Measurements from ENCODE around the gene CNOT3.

Gene CNOT3

DNA sequence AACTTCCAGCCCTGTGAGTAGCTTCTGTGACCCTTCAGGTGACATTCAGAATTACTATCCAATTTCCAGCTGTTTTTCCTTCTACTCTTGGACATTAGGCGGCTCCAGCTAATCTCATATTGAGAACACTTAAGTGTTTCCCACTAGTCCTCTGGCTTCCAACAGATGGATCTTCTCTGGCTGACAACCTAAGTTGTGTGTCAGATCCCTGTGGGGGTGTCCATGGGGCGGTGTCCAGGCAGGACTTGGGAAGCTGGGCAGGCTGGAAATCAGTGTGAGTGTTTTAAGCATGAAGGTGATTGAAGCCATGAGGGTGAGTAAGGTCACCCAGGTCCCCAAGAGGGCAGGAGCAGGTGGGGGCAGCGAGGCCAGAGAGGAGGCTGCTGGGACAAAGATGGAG, 10.1 kb downstream of the CNOT3 start:
- in situ Hi-C loops (cut with MboI; ENCODE audit: low sequenced_read_pairs), result no loop called here

DNA sequence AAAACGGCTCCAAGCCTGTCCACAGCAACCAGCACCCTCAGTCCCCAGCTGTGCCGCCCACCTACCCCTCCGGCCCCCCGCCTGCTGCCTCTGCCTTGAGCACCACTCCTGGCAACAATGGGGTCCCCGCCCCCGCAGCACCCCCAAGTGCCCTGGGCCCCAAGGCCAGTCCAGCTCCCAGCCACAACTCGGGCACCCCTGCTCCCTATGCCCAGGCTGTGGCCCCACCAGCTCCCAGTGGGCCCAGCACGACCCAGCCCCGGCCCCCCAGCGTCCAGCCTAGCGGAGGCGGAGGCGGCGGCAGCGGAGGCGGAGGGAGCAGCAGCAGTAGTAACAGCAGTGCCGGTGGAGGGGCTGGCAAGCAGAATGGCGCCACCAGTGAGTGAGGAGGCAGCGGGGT, 10.6 kb downstream of the CNOT3 start:
- in situ Hi-C loops (cut with MboI; ENCODE audit: low sequenced_read_pairs), result no loop called here

- in situ Hi-C loops (cut with MboI; ENCODE audit: low sequenced_read_pairs), result no loop called here
Measured at GRCh38 chr19:54149021-54149812, 11.7 kb downstream of the CNOT3 start.

DNA sequence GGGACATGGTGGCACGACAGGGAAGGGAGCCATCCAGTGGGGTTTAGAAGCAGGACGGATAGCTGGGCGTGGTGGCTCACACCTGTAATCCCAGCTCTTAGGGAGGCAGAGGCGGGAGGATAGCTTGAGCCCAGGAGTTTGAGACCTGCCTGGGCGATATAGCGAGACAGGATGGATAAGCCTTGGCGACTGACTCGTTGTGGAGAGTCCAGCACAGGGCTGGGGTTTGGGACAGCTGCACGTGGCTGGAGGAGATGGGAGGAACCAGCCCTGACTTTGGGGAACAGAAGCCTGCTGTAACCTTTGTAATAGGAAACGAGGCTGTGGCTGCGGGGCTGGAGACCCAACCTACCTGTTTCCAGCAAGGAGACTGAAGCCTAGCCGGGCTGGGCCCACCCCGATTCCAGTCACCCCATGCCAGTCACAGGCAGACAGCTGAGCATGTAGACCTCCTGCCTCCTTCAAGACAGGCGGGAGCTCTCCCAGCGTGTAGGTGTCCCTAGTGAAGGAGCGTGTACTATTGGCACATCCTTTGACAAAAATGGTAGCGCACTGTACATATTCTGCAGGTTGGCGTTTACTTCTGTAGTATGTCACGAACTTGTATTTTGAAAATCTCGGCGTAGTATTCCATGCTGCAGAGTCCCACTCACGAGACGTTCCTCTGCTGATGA, 13.9 kb downstream of the CNOT3 start:
- in situ Hi-C loops (cut with MboI; ENCODE audit: low sequenced_read_pairs), result no loop called here

DNA sequence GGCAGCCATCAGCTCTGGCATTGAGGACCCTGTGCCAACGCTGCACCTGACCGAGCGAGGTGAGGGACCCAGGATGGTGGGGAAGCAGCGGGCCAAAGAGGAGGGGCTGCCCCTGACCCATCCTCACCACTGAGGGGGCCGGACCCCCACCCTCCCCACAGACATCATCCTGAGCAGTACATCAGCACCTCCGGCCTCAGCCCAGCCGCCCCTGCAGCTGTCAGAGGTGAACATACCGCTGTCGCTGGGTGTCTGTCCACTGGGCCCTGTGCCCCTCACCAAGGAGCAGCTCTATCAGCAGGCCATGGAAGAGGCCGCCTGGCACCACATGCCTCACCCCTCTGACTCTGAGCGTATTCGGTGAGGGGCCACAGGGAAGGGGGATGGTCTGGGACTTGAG, 14.7 kb downstream of the CNOT3 start:
- in situ Hi-C loops (cut with MboI; ENCODE audit: low sequenced_read_pairs), result no loop called here

DNA sequence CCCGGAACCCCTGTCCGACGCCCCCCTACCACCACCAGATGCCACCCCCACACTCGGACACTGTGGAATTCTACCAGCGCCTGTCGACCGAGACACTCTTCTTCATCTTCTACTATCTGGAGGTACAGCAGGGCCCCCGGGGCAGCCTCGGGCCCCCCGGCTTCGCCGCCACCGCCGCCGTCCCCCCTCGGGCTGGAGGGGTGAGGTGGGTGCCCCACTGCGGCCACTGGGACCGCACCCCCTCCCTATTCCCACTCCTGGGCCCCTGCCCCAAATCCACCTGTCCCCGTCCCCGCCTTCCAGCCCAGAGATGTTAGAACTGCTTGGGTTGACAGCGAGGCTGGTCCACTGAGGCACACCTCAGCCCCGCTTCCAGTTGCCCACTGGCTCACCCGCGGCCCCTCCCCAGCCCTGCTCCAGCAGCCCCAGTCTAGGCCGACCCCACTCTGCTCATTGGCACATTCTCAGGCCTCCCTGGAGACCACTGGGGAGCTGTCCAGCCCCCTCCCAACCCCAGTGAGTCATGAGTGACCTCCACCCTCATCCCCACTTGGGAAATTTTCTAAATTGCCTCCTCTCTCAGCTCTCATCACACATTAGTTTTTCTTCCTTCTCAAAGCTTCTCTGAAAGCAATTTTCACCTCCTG, 15.4 kb downstream of the CNOT3 start:
- in situ Hi-C loops (cut with MboI; ENCODE audit: low sequenced_read_pairs), result no loop called here

DNA sequence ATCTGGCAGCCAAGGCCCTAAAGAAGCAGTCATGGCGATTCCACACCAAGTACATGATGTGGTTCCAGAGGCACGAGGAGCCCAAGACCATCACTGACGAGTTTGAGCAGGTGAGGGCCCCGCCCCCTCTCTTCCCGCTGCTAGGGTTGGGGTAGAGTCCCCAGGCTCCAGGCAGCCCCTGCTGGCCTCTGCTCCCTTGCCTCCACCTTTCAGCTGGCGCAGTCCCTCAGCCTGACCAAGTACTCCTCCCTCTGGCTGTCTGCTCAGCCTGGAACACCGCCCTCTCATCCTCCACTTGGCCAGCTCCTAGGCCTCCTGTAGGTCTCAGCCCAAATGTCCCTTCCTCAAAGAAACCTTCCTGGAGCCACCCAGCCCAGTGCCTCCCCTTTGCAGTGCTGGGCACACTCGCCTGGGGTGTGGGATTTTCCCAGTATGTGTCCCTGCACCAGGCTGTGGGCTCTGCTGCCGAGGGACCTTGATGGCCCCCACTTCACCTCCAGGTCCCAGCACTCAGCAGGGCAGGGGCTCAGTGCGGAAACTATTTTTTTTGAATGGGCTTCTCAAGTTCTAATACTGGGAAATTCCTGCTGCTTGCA, 16.3 kb downstream of the CNOT3 start:
- in situ Hi-C loops (cut with MboI; ENCODE audit: low sequenced_read_pairs), result no loop called here

- in situ Hi-C loops (cut with MboI; ENCODE audit: low sequenced_read_pairs), result no loop called here
Measured at GRCh38 chr19:54154603-54155345, 17.2 kb downstream of the CNOT3 start.

GRCh38 chr19:54155694-54156093, 18.1 kb downstream of the CNOT3 start:
- in situ Hi-C loops (cut with MboI; ENCODE audit: low sequenced_read_pairs), result no loop called here

DNA sequence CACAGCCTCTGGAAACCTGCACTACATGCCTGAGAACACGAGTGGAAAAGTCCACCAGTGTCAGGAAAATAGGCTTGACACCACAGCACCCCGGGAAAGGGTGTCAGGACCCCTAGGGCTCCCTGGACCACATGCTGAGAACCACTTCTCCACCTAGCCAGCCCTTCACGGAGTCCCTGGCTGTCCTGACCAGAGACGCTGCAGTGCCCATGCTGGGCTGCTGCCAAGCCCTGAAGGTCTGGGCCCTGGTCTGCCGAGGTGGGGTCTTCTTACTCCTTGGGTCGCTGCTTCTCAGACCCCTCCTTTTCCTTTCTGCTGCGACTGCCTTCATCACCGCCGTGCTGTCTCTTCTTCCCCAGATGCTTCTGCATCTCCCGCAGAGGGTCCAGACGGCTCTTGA, 18.9 kb downstream of the CNOT3 start:
- in situ Hi-C loops (cut with MboI; ENCODE audit: low sequenced_read_pairs), result no loop called here

- in situ Hi-C loops (cut with MboI; ENCODE audit: low sequenced_read_pairs), result no loop called here
Measured at GRCh38 chr19:54156953-54157352, 19.4 kb downstream of the CNOT3 start.

- in situ Hi-C loops (cut with MboI; ENCODE audit: low sequenced_read_pairs), result no loop called here
Measured at GRCh38 chr19:54158812-54159351, 21.3 kb downstream of the CNOT3 start.

- in situ Hi-C loops (cut with MboI; ENCODE audit: low sequenced_read_pairs), result no loop called here
Measured at GRCh38 chr19:54159352-54160181, 22.0 kb downstream of the CNOT3 start, which contains the start of gene LENG1. Gene LENG1 (minus strand): TSS chr19:54159721. CDS start chr19:54159695, 26 bp downstream.

DNA sequence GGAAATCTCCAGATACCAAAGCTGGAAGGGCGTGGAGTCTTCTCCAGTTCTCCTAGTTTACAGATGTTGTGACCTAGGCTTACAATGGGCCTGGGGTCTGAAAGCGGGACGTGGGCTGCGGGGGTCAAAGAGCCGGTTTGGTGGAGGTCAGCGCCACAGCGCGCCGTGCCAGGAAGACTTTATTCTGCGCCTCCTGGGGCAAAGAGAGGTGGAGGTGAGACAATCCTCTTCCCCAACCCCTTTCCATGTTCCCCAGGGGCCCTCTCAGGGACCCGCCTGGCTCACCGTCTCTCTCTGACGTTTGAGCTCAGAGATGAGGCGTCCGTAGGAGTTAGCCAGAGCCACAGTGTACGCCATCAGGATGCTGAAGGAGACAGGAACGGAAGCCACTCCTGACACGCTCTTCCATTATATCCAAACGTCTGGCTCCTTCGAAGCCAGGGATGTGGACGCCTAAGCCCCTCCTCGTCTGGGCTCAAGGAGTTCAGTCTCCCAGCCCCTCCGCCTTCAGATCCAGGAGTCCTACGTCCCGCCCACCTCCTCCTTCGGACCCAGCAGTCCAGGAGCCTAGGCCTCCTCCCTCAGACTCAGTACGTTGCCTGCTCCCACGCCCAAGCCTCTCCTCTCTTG, 22.7 kb downstream of the CNOT3 start:
- in situ Hi-C loops (cut with MboI; ENCODE audit: low sequenced_read_pairs), result no loop called here

GRCh38 chr19:54160854-54161253, 23.3 kb downstream of the CNOT3 start:
- in situ Hi-C loops (cut with MboI; ENCODE audit: low sequenced_read_pairs), result no loop called here

DNA sequence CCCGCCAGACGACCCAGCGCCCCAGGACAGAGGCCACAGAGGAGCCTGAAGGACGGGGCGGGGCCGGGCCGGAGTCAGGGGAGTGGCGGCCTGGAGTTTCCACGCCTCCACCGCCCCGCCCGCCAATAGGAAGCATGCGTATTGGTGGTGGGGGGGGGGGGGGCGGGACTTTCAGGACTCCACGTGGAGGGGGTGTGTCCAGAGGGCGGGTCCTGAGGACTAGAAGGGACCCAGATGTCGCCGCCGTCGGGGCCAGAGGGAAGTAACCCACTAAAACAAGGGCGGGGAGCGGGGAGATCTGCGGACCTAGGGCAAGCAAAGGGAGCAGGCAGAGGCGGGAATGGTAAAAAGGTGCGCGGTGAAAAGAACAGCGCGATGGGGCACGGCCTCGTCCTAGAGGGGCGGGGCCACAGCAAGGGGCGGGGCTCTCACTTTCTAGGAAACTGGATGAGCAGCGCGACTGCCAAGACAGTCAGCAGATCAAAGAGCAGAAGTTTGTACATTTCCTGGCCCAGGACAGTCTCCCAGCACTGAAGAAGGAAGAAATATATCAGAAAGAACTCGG, 24.8 kb downstream of the CNOT3 start:
- in situ Hi-C loops (cut with MboI; ENCODE audit: low sequenced_read_pairs), result no loop called here

DNA sequence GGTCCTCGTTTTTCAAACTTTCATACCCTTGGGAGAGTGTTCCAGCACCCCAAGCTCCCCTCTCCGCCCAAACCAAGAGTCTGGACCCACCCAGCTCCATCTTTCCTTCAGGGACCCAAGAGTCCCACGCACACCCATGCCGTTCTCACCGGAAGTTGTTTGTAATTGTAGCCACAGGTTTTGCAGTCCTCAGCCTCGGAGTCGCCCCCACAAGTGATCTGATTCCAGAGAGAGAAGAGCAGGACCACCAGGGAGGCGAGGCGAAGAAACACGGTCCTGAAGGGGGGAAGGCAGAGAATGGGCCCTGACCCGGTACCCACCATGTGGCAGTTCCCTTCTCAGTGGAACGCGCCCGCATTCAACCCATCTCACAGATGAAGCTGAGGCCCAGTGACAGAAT, 25.3 kb downstream of the CNOT3 start:
- in situ Hi-C loops (cut with MboI; ENCODE audit: low sequenced_read_pairs), result no loop called here

DNA sequence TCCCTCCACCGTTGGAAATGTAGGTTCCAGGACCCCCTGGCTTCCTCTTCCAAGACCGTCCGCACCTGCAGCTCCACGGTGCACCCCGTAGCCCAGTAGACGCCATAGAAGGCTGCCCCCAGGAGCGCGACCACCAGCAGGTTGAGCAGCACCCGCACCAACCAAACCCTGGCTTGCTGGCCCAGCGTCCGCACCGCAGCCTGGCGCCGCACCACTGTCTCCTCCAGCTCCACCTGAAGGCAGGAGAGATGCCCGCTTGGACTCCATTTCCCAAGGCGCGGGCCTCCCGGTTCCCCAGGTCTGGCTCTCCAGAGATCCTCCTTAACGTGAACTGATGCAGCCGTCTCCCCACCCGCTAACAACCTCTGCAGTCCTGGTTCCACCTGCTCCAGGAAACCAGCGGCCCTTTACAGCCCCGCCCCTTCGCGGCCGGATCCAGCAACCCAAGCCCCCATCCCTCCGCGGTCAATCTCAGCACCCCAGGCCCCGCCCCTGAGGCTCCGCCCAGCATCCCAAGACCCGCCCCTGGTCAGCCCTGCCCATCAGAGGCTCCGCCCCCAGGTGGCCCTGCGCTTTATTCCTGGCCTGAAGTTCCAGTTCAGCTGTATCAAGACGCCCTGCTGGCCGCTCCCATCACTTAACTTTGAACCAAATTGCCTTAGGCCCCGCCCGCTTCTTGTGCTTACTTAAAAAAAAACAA, 27.0 kb downstream of the CNOT3 start:
- in situ Hi-C loops (cut with MboI; ENCODE audit: low sequenced_read_pairs), result no loop called here
